SK-N-SH treated with all-trans-retinoic acid at 6 μM for 48 hours (cell line): ENCODE results near the gene ODC1.

ENCODE experiments used
- RARB ChIP-seq: fragments of 250-450 bp; sonication (Bioruptor Pico); IDR thresholded peaks from 2 replicates; pipeline ENCODE4 v1.8.0; 2021; ENCODE audit warnings: mild to moderate bottlenecking, moderate library complexity
- ZFP3 ChIP-seq: fragments of 250-450 bp; sonication (Bioruptor Pico); IDR thresholded peaks from 2 replicates; pipeline ENCODE4 v1.5.0; 2020; ENCODE audit warnings: mild to moderate bottlenecking, moderate library complexity

DNA sequence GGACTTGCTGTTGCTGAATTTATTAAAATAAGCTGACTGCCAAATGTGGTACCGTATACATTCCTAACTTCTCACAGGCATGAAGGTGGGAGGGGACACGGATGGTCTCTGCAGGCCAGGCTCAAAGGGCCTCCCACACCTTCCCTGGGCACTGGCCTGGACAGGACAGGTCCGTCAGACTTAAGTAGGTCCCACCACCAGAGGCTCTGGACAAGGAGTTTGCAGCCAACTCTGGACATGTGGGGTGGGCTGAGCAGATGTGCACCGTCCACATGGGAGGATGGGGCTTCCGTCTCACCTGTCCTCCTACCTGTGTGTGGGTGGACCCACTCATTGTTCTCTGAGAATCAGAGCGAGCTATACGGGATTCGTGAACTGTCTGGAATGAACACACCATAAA is 8.2 kb downstream of the ODC1 start:
- TF ChIP-seq ZFP3, result no peak
- no peak for TF ChIP-seq RARB (CRISPR knock-in tag)
